Anterior cingulate cortex (tissue), 58 donors: ENCODE measurements around the gene SCN4A.

Source experiments
- DNase-seq, 58 donors: peaks; one replicate each; lab custom pipeline; 2025; lab: John Stamatoyannopoulos, UW

Gene SCN4A

DNA sequence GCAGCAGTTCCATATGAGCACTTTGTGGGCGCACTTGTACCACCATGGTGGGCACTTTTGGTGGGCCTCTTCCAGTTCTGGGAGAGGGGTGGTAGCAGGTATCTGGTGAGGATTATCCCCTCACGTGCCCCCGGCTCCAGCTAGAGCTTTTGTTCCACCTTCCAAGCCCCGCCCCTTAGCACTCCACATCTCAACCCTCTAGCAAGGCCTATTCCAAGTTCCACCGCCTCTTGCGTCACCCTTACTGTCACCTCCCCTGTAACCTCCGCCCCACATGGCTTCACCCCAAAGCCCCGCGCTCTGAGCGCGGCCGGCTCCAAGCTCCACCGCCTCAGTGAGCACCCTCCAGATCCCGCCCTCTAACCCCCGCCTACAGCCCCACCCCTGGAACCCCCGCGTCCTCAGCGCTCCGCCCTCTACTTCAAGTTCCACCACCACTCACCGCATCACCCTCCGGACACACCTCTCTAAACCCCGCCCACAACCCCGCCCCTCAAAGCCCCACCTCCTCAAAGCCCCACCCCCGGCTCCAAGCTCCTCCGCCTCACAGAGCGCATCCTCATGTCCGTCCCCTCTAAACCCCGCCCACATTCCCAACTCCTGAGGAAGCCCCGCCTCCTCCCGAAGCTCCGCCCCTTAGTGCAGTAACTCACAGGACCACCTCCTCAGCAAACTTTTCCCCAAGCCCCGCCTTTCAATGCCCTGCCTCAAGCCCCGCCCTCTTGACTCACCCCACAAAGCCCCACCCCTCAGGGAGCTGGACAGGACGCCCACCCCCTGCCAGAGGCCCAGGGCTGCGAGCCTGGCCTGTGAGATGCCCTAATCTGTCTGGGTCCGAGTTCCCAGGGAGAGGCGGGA, 11.1 kb downstream of the SCN4A start:
- DNase-seq: peak in 2 of 58 donors; percentile 23 to 52

DNA sequence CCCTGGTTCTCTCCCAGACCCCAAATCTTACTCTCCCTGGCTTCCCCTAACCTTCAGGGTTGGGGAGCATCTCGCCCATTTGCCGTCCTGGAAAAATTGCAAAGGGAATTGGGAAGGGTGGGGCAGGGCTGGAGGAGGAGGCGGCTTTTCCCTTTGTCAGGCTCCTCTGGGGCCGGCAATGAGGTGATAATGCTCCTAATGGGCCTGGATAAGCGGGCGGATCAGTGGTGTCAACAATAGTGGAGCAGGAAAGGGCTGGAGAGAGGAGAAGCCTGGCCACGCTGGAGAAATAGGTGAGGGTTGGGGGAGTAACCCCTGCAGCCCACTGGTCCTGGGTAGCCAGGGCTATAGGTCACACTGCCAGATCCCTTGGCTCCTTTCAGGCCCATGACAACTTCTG, 12.3 kb downstream of the SCN4A start:
- DNase-seq: no peak

DNA sequence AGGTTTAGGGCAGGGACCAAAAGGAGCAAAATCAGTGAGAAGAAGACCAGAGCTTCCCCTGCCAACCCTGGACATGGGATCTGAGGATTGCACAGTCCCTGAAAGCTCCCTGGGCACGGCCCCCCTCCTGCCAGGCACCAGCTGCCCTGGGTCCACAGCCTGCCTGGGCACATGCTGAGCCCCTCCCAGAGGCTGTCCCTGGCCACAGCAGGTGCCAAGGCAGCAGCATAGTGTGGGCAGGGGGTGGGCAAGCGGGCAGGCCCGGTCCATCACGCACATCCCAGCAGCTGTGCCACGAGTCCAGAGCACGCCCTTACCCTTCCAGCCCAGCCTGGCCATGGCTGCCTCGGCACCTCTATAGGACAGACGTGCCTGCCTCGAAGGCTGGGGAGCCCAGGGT, 12.7 kb downstream of the SCN4A start:
- no peak for DNase-seq

DNA sequence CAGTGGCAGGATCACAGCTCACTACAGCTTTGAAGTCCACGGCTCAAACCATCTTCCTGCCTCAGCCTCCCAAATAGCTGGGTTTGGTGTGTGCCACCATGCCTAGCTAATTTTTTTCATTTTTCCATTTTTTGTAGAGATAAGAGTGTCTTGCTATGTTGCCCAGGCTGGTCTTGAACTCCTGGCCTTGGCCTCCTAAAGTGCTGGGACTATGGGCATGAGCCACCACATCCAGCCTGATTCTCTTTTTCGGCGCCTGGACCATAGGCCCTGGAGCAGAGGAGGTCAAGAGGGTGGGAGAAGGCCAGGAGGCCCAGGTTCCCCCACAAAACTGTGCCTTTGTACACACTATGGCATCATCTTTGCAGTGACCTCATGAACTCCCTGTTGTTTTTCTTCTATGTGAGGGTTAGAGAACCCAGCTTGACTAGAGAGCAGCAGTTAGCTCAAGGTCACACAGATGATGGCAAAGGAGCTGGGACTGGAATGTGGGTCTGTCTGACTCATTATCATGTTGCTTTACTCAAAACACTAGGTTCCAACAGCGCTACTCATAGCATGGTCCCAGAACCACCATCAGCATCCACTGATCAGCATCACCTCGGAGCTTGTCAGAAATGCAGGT, 16.3 kb downstream of the SCN4A start:
- DNase-seq: no peak

GRCh38 chr17:63955791-63956190, 16.9 kb downstream of the SCN4A start:
- DNase-seq: no peak

DNA sequence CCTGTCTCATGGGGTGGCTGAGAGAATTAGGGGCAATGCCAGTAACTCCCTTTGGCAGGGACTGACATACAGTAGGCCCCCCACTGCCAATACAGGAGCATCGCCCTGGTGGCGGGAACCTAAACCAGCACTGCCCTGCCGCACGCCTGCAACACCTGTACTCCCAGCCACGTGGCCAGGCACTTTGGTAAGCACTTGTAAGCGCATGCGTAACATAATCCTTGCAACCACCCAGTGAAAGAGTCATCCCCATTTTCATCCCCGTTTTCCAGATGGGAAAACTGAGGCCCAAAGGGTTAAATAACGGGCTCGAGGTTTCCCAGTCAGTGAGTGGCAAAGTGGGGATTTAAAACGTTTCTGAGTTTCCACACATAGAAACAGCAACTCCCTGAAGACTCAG, 17.5 kb downstream of the SCN4A start:
- no peak for DNase-seq

DNA sequence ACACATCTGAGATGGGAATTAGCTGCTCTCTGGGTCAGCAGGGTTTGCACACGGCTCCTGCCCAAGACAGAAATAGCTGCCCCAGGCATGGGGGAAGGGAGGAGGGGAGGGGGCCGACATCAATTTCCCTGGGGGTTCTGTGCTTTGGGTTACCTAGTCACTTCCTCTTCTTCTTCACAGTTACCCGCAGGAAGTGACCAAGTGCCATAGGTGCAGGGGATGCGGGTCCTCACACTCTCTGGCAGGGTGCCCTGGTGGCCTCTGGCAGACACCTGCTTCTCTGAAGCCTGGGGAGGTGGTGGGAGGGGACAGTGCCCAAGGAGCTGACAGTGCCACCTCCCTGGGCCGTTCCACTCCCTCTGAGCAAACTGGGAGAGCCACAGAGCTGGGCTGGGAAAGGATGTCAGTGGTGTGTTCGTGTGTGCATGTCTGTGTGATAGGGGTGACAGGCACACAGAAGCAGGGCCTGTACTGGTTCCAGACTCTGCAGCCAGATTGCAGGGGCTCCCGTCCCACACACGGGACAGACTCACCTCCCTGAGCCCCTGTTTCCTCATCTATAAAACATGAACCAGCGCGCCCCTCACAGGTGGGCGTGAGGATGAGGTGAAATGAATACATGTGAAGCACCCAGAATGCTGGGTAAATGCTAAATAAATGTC, 18.2 kb downstream of the SCN4A start:
- no peak for DNase-seq

- no peak for DNase-seq
Measured at GRCh38 chr17:63950940-63951907, 21.5 kb downstream of the SCN4A start.

DNA sequence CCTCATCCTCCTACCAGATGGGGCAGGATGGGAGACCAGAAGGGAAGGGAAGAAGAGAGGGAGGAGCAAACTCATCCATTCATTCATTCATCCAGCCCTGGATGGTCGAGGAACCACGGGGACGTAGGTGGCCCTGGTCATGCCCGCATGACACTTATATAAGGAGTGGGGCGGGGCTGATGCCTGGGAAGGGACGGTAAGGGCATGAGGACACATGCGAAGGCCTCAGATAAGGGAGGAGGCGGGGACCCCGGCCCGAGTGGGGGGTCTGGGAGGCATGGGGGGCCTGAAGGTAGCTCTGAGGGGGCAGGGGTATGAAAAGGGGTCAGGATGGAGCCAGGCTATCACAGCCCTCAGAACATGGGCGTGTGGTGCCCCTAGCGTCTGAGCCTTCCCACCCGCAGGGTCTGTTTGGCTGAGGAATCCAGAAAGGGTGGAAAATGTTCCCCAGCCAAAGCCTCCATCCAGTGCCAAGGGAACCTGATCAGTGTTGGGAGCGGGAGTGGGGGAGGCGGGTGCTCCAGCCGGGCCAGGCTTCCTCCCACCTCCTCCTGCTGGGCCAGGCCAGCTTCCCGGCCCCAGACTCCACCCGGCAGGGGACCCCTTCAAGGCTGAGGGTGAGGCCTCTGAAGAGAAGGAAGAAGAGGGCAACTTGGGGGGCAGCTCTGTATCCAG, 23.0 kb downstream of the SCN4A start:
- no peak for DNase-seq

GRCh38 chr17:63948521-63948920, 24.2 kb downstream of the SCN4A start:
- DNase-seq: no peak

DNA sequence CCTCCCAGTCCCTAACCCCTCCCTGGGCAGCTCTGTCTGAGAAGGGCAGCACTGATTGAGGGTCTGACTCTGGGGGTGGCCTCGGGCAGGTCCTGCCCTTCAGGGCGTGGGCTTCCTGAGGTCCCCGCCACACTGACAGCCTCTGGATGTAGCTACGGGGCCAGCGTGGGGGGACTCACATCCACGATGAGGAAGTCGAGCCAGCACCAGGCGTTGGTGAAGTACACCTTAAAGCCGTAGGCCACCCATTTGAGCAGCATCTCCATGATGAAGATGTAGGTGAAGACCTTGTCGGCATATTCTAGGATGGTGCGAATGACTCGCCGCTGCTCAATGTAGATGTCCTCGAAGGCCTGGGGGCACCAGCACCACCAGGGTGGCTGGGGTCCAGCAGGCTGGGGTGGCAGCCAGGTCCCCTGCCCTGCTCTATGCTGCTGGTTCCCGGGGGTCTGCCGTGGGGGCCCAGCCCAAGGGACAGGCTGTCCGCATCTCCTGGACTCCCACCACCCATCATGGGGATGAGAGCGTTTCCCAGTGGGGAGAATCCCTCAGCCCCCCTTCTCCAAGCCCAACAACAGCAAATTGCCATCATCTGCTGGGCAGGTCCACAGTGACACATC, 24.9 kb downstream of the SCN4A start:
- no peak for DNase-seq

GRCh38 chr17:63946440-63947363, 26.0 kb downstream of the SCN4A start:
- DNase-seq: peak in 13 of 58 donors; percentile 2 to 26 (median 7)

DNA sequence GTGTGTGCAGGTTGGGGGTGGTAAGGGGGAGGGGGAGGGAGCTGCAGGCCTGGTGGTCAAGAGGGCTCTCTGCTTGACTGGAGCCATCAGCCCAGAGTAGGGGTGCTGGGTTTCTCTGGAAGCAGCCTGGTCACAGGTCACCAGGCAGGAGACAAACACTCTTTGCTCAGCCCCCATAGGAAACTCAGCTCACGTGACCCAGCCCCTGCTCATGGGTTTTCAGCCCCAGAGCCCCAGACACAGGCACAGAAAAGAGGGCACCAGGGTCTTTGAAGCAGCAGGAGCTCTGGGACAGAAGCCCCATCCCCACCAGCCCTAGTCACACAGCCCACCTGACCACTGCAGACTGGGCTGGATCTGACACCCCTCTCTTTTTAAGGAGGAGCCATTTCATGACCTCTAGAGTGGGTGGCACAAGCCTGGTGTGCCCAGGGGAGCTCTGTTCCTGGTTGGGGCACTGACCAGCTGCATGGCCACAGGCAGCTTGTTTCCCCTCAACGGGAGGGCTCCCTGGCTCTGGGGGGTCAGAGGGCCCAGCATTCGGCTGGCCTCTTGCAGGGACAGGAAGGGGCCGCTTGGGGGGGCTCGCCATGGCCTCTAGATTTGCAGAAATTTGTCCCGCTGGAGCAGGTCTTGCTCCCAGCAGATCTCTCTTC, 26.8 kb downstream of the SCN4A start:
- DNase-seq: no peak

- DNase-seq: no peak
Measured at GRCh38 chr17:63944736-63945499, 27.8 kb downstream of the SCN4A start.

- DNase-seq: no peak
Measured at GRCh38 chr17:63943745-63944144, 29.0 kb downstream of the SCN4A start.

- DNase-seq: no peak
Measured at GRCh38 chr17:63942309-63942985, 30.3 kb downstream of the SCN4A start.
